B cell (primary cell): Measurements from ENCODE around the gene SNRNP70.

Experiments
- EZH2 ChIP-seq: IDR thresholded peaks from 2 replicates; pipeline ENCODE4 v1.6.1; 2012; ENCODE audit warnings: borderline replicate concordance, low read depth, mild to moderate bottlenecking, moderate library complexity, low read length; ENCODE audit not compliant: insufficient read depth, poor library complexity, severe bottlenecking
- TF ChIP-seq, protein P1 (sequence below): fragments of 200-600 bp; IDR thresholded peaks from one replicate; pipeline ENCODE4 v1.8.0; 2022; ENCODE audit warnings: antibody characterized with exemption, mild to moderate bottlenecking

DNA sequence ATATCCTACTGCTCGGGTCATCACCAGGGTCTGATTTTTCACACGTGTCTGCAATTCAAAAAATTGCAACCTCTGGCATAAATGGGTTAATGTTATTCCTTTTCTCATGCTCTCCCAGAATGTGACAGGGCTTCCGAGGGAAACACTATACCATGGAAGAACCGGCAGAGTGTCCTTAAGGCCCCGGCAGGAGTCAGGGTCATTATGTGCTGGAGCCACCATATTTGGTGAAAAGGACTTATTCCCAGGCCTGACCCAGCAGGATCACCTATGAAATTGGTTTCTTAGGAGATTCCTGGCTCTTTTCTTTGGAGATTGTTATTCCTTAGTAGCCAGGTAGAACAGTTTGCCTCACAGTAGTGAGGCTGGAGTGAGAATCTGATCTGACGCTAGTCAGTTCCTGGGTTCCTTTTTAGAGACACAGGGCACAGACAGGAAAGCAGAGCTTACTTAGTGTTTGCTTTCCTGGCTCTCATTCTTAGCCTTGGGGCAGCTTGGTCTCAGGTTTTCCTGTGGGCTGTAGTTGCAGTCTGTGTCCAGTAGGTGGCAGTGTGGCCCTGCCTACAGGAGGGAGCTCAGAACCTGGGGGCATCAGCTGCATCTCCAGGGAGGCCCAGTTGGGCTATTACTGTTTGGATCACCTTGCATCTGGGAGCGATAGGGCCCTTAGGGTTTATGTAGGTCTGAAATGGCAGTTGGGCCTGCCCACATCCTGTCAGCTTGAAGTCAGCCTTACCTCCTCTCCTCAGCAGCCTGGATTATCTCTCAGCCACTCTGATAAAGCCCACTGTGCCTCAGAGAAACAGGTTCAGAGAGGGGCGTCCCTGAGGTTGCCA lies 12.4 kb downstream of the SNRNP70 start:
- TF ChIP-seq, protein P1, sequence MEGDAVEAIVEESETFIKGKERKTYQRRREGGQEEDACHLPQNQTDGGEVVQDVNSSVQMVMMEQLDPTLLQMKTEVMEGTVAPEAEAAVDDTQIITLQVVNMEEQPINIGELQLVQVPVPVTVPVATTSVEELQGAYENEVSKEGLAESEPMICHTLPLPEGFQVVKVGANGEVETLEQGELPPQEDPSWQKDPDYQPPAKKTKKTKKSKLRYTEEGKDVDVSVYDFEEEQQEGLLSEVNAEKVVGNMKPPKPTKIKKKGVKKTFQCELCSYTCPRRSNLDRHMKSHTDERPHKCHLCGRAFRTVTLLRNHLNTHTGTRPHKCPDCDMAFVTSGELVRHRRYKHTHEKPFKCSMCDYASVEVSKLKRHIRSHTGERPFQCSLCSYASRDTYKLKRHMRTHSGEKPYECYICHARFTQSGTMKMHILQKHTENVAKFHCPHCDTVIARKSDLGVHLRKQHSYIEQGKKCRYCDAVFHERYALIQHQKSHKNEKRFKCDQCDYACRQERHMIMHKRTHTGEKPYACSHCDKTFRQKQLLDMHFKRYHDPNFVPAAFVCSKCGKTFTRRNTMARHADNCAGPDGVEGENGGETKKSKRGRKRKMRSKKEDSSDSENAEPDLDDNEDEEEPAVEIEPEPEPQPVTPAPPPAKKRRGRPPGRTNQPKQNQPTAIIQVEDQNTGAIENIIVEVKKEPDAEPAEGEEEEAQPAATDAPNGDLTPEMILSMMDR = peak; percentile 99
- no peak for TF ChIP-seq EZH2
